MM.1S (cell line): ENCODE measurements around the gene WNK2.

Source experiments
- DNase-seq: peaks from one replicate; pipeline ENCODE4 v3.0.0-alpha.2; 2015
- H2AFZ ChIP-seq: fragments of 300-600 bp; sonication (generic); 2 replicates; pipeline ENCODE4 v1.6.0; 2016; ENCODE audit warnings: antibody characterized with exemption, low read length
- H3F3A ChIP-seq: fragments of 300-600 bp; sonication (generic); 2 replicates; pipeline ENCODE4 v1.6.1; 2016; ENCODE audit warnings: mild to moderate bottlenecking, antibody characterized with exemption, low read length, moderate library complexity, mixed read lengths; ENCODE audit not compliant: insufficient read depth
- H3K27ac ChIP-seq: fragments of 300-600 bp; sonication (generic); 2 replicates; pipeline ENCODE4 v1.5.1; 2016; ENCODE audit warnings: mild to moderate bottlenecking, low read length
- H3K27me3 ChIP-seq: fragments of 300-600 bp; sonication (generic); replicated peaks from 2 replicates; pipeline ENCODE4 v1.6.0; 2016; ENCODE audit warnings: low read length; ENCODE audit not compliant: insufficient read depth
- H3K36me3 ChIP-seq: fragments of 300-600 bp; sonication (generic); replicated peaks from 2 replicates; pipeline ENCODE4 v1.6.1; 2016; ENCODE audit warnings: mild to moderate bottlenecking, low read length, mixed read lengths; ENCODE audit not compliant: insufficient read depth
- H3K4me1 ChIP-seq: fragments of 300-600 bp; sonication (generic); 2 replicates; pipeline ENCODE4 v1.6.1; 2016; ENCODE audit warnings: low read length, mixed read lengths
- H3K4me2 ChIP-seq: fragments of 300-600 bp; sonication (generic); 2 replicates; pipeline ENCODE4 v1.6.0; 2016; ENCODE audit warnings: low read depth, low read length
- H3K4me3 ChIP-seq: fragments of 300-600 bp; sonication (generic); 2 replicates; pipeline ENCODE4 v1.5.1; 2016; ENCODE audit warnings: low read length, mixed read lengths
- H3K79me2 ChIP-seq: fragments of 300-600 bp; sonication (generic); 2 replicates; pipeline ENCODE4 v1.6.1; 2016; ENCODE audit warnings: mixed run types, low read length, mixed read lengths
- H3K9ac ChIP-seq: fragments of 300-600 bp; sonication (generic); 2 replicates; pipeline ENCODE4 v1.6.1; 2016; ENCODE audit warnings: low read length, mixed read lengths
- H3K9me2 ChIP-seq: fragments of 300-600 bp; sonication (generic); replicated peaks from 2 replicates; pipeline ENCODE4 v1.6.1; 2016; ENCODE audit warnings: mild to moderate bottlenecking, low read length, mixed read lengths; ENCODE audit not compliant: insufficient read depth
- H3K9me3 ChIP-seq: fragments of 300-600 bp; sonication (generic); replicated peaks from 2 replicates; pipeline ENCODE4 v1.6.1; 2016; ENCODE audit warnings: mild to moderate bottlenecking, low read length, mixed read lengths; ENCODE audit not compliant: insufficient read depth
- H4K20me1 ChIP-seq: fragments of 300-600 bp; sonication (generic); 2 replicates; pipeline ENCODE4 v1.6.1; 2016; ENCODE audit warnings: mild to moderate bottlenecking, low read length, moderate library complexity, mixed read lengths; ENCODE audit not compliant: insufficient read depth
- CTCF ChIP-seq: fragments of 300-600 bp; sonication (generic); IDR thresholded peaks from 2 replicates; pipeline ENCODE4 v1.5.1; 2016; ENCODE audit warnings: antibody characterized with exemption, low read length, mixed read lengths
- EZH2 ChIP-seq: fragments of 300-600 bp; sonication (generic); optimal IDR thresholded peaks from 2 replicates; pipeline ENCODE3; 2017; ENCODE audit warnings: low read depth, mild to moderate bottlenecking, antibody characterized with exemption, low read length, mixed read lengths
- EZH2phosphoT487 ChIP-seq: fragments of 300-600 bp; sonication (generic); IDR thresholded peaks from 2 replicates; pipeline ENCODE4 v1.6.1; 2018; ENCODE audit warnings: antibody characterized with exemption, low read length

WNK2 gene

GRCh38 chr9:93222890-93223259, 38.9 kb downstream of the WNK2 start:
- no peak overlapping the region for H3K4me2 ChIP-seq
- H2AFZ ChIP-seq: no peak overlapping the region
- H3K36me3 ChIP-seq: no peaks in the 10 kb centered on the region
- H3K9me2 ChIP-seq: no peaks in the 10 kb centered on the region
- no peak overlapping the region for H3K4me3 ChIP-seq
- no peaks in the 10 kb centered on the region for H3K9me3 ChIP-seq
- no peak for DNase-seq
- H3K79me2 ChIP-seq: no peaks in the 10 kb centered on the region
- H4K20me1 ChIP-seq: no peaks in the 10 kb centered on the region
- TF ChIP-seq EZH2phosphoT487 (no peak), CTCF (no peak)
- no peaks in the 10 kb centered on the region for H3K27me3 ChIP-seq
- H3F3A ChIP-seq: no peaks in the 10 kb centered on the region
- H3K27ac ChIP-seq: no peak overlapping the region
- H3K9ac ChIP-seq: no peak overlapping the region
- H3K4me1 ChIP-seq: no peaks in the 10 kb centered on the region

- H3K27ac ChIP-seq: no peak overlapping the region
- H3K9me2 ChIP-seq: no peaks in the 10 kb centered on the region
- DNase-seq: no peak
- no peaks in the 10 kb centered on the region for H3F3A ChIP-seq
- H3K4me2 ChIP-seq: no peak overlapping the region
- H3K4me3 ChIP-seq: no peak overlapping the region
- no peak overlapping the region for H2AFZ ChIP-seq
- no peaks in the 10 kb centered on the region for H3K36me3 ChIP-seq
- TF ChIP-seq EZH2: no peak
- no peak for TF ChIP-seq CTCF
- no peak for TF ChIP-seq EZH2phosphoT487
- no peaks in the 10 kb centered on the region for H3K79me2 ChIP-seq
- no peaks in the 10 kb centered on the region for H3K27me3 ChIP-seq
- H3K9me3 ChIP-seq: no peaks in the 10 kb centered on the region
- no peaks in the 10 kb centered on the region for H3K4me1 ChIP-seq
- H4K20me1 ChIP-seq: no peaks in the 10 kb centered on the region
- H3K9ac ChIP-seq: no peak overlapping the region
Observed at GRCh38 chr9:93223260-93224180, 39.6 kb downstream of the WNK2 start.

- Histone ChIP-seq H2AFZ (no peak overlapping the region), H3K36me3 (no peaks in the 10 kb centered on the region), H3K79me2 (no peaks in the 10 kb centered on the region), H3K27ac (no peak overlapping the region), H3K9ac (no peak overlapping the region), H3F3A (no peaks in the 10 kb centered on the region), H3K4me3 (no peak overlapping the region), H3K4me1 (no peaks in the 10 kb centered on the region), H4K20me1 (no peaks in the 10 kb centered on the region), H3K4me2 (no peak overlapping the region), H3K9me2 (no peaks in the 10 kb centered on the region), H3K27me3 (no peaks in the 10 kb centered on the region), H3K9me3 (no peaks in the 10 kb centered on the region)
- DNase-seq: no peak
- TF ChIP-seq EZH2phosphoT487 (no peak), CTCF (no peak), EZH2 (no peak)
Observed at GRCh38 chr9:93224591-93224990, 40.7 kb downstream of the WNK2 start.
